NCI-H524 treated with DMSO at 0.1 percent for 48 hours (cell line): ENCODE measurements around the gene CLN6.
"Not testable (repeated sequence)": the region's sequence is repeated elsewhere in the genome, so short reads cannot be mapped to it uniquely, and the experiment has no call there.

Experiments used
- DNase-seq: peaks from one replicate; lab custom pipeline; 2025; lab: John Stamatoyannopoulos, UW

Gene CLN6

GRCh38 chr15:68256675-68257450 is 27.3 kb upstream of the CLN6 start:
- peak; percentile 24 for DNase-seq

- DNase-seq = peak; percentile 79
Measured at GRCh38 chr15:68252925-68253534, 23.5 kb upstream of the CLN6 start.

GRCh38 chr15:68249058-68249713 is 19.7 kb upstream of the CLN6 start:
- no peak for DNase-seq

GRCh38 chr15:68244235-68244634 is 14.7 kb upstream of the CLN6 start:
- DNase-seq = no peak

GRCh38 chr15:68241088-68241935 is 11.8 kb upstream of the CLN6 start:
- no peak for DNase-seq

DNA sequence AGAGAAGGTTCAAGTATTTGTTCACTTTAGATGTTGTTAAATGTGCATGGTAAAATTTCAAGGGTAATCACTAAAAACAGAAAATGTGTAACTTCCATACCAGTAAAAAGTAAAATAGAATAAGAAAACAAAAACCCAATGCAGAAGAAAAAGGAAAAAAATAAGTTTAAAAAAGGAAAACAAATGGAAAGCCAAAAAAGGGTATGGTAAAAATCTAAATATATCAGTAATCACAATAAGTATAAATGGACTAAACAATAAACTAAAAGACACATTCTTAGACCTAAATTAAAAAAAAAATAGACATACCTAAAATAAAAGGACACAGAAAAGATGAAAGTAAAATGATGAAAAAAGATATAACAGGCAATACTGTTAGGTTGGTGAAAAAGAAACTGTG is 9.5 kb upstream of the CLN6 start:
- no peak for DNase-seq

GRCh38 chr15:68235022-68235421 is 5.5 kb upstream of the CLN6 start:
- no peak for DNase-seq

DNA sequence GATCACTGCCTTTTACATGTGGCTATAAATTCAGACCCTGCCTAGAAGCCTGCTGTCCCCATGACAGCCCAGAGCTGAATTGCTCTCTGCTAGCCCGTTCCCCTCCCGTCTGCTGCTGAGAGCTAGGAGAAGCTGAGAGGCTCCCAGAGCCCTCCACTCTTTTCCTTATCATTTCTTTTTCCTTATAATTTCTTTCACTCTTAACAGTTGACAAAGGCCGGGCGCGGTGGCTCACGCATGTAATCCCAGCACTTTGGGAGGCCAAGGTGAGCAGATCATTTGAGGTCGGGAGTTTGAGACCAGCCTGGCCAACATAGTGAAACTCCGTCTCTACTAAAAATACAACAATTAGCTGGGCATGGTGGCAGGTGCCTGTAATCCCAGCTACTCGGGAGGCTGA is 5.0 kb upstream of the CLN6 start:
- DNase-seq = not testable (repeated sequence)

DNA sequence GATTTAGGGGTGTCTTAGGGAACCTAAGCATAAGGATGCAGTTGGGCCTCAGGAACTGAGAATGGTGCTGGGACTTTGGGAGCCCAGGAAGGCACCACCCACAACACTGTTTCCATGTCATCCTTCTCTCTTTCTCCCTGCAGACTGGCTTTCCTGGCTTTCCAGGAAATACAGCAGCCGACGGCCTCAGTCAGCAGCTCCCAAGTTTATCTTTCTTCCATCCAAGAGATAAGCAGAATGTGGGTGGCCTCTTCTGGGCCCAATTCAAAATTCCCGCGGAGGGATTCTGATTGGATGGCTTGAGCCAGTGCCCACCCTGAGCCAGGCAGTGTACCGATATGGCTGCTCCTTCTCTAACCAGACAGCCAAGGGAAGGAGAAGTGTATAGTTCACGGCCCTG is 4.5 kb upstream of the CLN6 start:
- no peak for DNase-seq

DNA sequence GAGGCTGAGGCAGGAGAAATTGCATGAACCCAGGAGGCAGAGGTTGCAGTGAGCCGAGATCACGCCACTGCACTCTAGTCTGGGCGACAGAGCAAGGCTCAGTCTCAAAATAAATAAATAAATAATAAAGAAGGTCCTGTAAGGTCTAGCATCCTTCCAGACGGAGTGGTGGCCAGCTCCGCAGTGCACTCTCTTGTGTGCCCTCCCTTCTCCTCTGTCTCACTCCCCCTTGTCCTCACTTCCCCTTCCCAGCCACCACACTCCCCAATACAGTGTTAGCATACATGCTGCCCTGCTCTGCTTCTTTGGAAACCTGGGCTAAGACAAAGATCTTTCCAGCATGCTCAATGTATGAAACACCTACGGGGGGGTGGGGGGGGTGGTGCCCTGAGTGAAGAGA is 3.4 kb upstream of the CLN6 start:
- no peak for DNase-seq

DNA sequence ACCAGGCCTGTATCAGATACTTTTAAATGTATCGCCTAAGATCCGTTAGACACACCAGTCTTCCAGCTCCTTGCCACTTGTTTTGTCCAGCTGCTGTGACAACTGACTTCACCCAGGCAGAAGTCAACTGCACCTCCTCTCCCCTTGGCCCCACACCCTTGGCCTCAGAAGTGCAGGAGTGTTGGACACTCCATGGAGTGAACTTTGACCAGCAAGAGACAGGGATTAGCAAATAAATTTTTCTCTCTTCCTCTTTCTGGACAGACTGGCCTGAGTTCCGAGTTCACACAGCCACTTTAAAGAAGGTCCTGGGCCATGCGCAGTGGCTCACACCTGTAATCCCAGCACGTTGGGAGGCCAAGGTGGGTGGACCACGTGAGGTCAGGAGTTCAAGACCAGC is 2.9 kb upstream of the CLN6 start:
- DNase-seq = no peak

DNA sequence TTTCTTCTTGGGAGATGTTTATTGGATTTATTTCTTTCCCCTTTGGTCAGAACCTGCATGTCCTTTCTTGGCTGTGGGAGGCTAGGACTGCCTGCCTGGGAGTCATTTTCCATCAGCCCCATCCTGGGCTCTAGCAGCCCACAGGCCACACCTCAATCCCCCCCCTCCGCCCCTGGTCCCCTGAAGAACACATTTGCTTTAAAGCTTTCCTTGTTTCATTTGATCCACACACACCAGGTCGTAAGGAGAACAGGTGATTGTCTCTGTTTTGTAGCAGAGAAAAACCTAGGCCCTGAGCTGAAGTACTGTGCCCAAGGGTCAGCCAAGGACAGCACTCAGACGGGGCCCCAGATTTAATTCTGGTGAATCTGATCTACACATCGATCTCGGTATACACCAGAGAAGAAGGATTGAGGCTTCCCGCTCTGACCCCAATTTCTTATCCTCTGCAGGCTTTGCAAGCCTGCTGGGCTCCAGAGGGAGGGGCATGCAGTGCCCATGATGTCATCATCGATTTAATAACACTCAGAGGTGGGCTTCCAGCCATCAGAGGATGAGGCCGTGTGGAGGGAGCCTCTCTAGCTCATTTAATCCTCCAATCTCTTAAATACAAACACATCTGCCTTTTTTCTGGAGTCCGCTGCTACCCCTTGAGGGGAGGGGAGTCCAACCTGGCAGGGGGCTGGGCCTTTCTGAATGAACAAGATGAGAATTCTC is 1.7 kb upstream of the CLN6 start:
- peak; percentile 91 for DNase-seq

DNA sequence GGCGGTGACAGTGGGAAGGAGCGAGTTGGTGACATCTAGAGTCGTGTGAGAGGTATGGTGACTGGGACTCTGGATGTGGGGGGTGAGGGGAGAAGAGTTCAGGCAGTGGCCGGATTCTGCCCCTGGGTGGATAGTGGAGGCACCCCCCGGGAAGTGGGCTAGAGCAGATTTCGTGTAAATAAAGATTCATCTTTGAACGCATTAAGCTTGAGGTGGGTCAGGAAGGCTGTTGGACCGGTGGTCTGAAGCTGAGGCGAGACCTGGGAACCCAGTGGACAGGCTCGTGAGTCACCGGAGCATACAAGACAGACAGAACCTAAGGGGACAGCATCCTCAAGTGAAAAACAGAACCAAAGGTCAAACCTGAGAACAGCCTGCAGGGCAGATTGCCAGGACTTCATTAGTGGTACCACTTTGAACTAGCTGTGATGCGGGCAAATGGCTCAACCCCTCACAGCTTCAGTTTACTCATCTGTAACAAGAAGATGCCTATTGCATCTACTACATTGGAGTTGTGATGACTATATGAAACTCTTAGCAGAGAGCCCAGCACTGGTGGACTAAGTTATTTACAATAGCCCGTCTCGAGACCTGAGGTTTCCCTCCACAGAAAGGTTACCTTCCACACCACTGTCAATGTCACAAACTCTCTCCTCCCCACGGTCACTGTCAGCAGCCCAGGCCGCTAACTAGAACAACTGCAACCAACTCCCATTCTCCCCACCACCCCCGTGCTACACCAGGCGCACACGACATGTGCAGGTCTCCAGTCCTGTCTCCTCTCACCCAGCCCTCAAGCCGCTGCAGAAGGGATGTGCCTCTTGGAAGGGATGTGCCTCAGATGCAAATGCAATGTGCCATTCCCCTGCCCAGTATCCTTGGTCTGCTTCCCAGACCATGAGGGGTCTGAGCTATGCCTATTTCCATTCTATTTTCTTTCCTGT is 901 bp upstream of the CLN6 start:
- DNase-seq = no peak

DNA sequence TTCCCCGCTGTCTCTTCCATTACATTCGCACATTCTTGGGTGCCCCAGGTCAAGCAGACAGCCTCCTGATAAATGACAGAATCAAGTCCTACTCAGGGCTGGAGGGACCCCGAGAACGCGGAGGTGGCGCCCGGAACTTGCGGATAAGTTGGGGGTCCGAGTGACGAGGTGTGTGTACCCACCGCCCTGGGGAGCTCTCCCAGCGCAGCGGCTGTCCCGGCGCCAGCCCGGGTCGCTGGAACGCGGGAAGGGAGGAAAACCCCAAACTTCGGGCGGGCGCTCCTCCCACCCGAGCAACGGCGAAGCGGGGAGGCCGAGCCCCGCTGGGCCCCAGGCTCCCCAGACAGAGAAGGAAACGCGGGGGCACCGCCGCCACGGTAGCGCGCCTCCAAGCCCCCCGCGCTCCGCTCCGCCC is 550 bp downstream of the CLN6 start:
- no peak for DNase-seq

DNA sequence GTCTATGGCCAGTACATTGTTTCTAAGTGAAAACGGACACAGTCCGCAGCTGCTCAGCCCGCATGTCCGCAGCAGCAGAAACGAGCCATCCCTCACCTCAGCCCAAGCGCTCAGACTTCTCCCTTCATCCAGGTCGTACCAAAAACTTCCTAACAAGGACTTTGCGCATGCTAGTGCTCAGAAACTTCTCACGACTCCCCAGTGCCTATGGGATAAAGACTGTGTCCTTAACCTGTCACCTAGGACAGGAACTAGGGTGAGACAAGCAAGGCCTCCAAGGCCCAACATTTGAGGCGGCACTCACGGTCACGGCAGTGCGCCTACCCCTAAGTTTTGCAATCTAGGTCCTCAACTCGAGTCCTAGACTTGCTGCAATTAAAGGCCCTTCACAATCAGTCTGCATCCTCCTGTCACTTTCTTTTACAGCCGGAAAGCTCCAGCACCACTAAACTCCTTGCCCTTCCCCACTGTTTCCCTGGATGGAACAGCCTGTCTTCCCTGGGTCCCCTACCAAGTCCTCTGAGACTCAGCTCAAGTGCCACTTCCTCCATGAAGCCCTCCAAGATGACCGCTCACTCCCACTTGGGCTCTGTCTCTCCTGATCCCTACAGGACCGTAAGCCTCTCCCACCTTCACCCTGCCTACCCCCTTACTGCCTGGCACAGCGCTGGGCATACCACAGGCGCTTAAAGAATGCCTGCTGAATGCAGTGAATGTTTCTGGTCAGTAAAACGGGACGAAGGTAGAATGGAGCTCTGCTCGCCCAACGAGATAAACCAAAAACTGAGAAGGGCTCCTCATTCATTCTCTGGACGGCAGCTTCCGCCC is 1.2 kb downstream of the CLN6 start:
- DNase-seq = no peak

DNA sequence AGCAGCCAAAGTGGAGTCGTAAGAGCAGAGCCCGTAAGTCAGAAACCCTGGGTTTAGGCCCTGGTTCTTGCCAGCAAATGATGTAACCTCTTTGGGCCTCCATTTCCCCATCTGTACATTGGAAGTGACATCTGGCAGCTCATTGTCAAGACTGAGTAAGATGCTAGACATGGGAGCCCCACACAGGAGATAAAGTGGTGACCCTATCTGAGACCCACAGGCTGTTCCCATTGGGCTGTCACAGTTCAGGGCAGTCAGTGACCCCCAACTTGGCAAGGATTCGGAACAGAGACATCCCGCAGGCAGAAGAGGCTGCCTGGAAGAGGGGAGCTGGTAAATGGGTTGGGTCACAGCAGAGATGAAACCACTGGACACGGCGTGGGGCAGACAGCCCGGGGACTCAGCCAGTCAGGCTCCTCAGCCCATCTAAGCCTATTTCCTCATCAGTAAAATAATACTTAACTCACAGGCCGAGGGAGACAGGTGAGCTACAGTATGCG is 1.8 kb downstream of the CLN6 start:
- DNase-seq = no peak

DNA sequence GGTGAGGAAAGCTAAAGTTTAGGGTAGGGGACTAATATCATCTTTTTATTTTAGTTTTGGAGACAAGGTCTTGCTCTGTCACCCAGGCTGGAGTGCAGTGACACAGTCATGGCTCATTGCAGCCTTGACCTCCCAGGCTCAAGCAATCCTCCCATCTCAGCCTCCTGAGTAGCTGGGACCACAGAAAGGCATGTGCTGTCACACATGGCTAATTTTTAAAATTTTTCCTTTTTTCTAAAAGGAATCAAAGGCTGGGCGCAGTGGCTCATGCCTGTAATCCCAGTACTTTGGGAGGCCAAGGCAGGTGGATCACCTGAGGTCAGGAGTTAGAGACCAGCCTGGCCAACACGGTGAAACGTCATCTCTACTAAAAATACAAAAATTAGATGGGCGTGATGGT is 4.1 kb downstream of the CLN6 start:
- not testable (repeated sequence) for DNase-seq

DNA sequence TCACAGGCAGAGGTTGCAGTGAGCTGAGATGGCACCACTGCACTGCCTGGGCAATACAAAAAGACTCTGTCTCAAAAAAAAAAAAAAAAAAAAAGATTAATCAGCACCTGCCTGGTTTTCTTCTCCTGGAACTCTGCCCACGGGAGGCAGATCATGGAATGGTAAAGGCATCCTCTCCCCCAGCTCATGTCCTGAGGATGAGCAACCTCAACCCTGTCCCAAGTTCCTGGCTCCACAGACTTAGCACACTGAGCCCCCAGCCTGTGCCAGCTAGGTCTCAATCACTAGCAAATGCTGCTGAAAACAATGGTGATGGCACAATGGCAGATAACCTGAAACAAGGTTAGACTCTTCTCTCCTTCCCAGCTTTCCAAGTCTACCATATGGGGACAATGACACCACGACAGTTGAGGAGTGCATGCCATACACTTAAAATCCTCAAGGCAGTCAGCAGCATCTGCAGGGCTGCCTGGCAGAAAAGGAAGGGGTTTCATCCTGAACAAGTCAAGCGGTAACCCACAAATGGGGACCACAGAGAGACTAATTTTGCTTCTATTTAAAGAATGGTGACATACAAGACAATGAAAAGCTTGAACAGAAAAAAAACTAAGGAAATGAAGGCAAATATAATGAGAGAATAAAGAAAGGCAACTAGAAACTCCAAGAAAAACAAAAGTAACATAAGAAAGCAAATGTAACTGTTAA is 4.8 kb downstream of the CLN6 start:
- DNase-seq = peak; percentile 20

GRCh38 chr15:68224108-68224507 is 5.4 kb downstream of the CLN6 start:
- DNase-seq = no peak
